ENCODE measurements around the gene PCSK6. TPM values are rescaled to one million over a fixed set of nuclear protein-coding genes. Genes with fewer than 3 reads are reported as not detected.

The PCSK6 gene
- total and polyA plus RNA-seq, 2 of the 8 experiments (the other 6 are each of a cell fraction or from before 2014, with no cell fraction given): 1.9 to 4.0 TPM

- TF ChIP-seq JUND (IDR thresholded peaks at IDR 0.05; ENCODE audit: low read length): no peak
- TF ChIP-seq RFX5 (IDR thresholded peaks at IDR 0.05; ENCODE audit: borderline replicate concordance, low read depth, low read length): no peak
- no peak for TF ChIP-seq CBX5 (IDR thresholded peaks at IDR 0.05; ENCODE audit: low read depth, low read length)
- no peak for TF ChIP-seq ASH2L (IDR thresholded peaks at IDR 0.05; ENCODE audit: low read length)
- no peak for TF ChIP-seq EZH2 (IDR thresholded peaks at IDR 0.05; ENCODE audit: low read depth, low read length, severe bottlenecking)
- TF ChIP-seq TEAD4 (IDR thresholded peaks at IDR 0.05; ENCODE audit: low read depth, low read length): no peak
- no peak for TF ChIP-seq RAD21 (IDR thresholded peaks at IDR 0.05 in 1 of 2, conservative IDR thresholded peaks at IDR 0.05 in 1 of 2; ENCODE audit: low read depth in 2 of 2, low read length in 2 of 2)
- no peak for TF ChIP-seq CEBPB (IDR thresholded peaks at IDR 0.05; ENCODE audit: low read depth, low read length)
- TF ChIP-seq PHF8 (conservative IDR thresholded peaks at IDR 0.05; ENCODE audit: low read depth, low read length): no peak
Observed at GRCh38 chr15:101451266-101451799, 38.2 kb downstream of the PCSK6 start (continued).

Data from H1 (cell line).